HCT116 (cell line): ENCODE measurements around the gene THEM4. TPM values are rescaled to one million over a fixed set of nuclear protein-coding genes. Genes with fewer than 3 reads are reported as not detected.

Experiments used
- ATAC-seq: fragments of 200-7000 bp; cut with Tn5 transposase; 2 replicates; pipeline ENCODE4 v1.9.1; 2020; ENCODE audit warnings: mild to moderate bottlenecking, moderate library complexity
- BruUV-seq: library from RNA; stranded (reverse); fragments of 400-500 nt; replicated peaks from 2 replicates; lab custom pipeline; 2021; lab: Mats Ljungman, UMichigan
- CTCF ChIA-PET: fragments of 300-600 bp; sonication (Branson Sonifier 250); formaldehyde crosslinking; loops from one replicate; lab custom pipeline; 2021; ENCODE audit warnings: antibody characterized with exemption; lab: Charles Lee
- POLR2A ChIA-PET: fragments of 300-600, 350-600 bp; sonication (Branson Sonifier 250); formaldehyde crosslinking; loops from one replicate; lab custom pipeline; 2021; ENCODE audit warnings: antibody characterized with exemption; lab: Charles Lee
- RAD21 ChIA-PET, 2 experiments: fragments of 300-600 bp; sonication (Branson Sonifier 250); formaldehyde crosslinking; loops; one replicate each; lab custom pipeline; 2023; ENCODE audit warnings: low total read pairs in 2 of 2; ENCODE audit not compliant: uncharacterized antibody in 2 of 2, unreplicated experiment in 2 of 2, low non-redundant PET in 1 of 2; lab: Charles Lee
- DNase-seq: peaks from one replicate; pipeline ENCODE4 v3.0.0-alpha.2; 2010; ENCODE audit warnings: low read depth, low spot score
- H2AFZ ChIP-seq: fragments of 200-600 bp; shearing (Covaris generic), sonication (generic); 2 replicates; pipeline ENCODE4 v1.6.1; 2017; ENCODE audit warnings: low read depth, mixed run types, mixed read lengths, antibody characterized with exemption, low read length; ENCODE audit not compliant: poor library complexity, severe bottlenecking
- H3K27ac ChIP-seq: 2 replicates; pipeline ENCODE4 v1.5.1; 2012; ENCODE audit warnings: low read depth, low read length
- H3K27me3 ChIP-seq: fragments of 200-600 bp; sonication (generic); 2 replicates; pipeline ENCODE4 v1.6.1; 2016; ENCODE audit warnings: mixed run types, low read length, mixed read lengths; ENCODE audit not compliant: insufficient read depth
- H3K36me3 ChIP-seq, 2 experiments: fragments of 200-500 bp in 1 of 2; fragments of 200-600 bp in 1 of 2; sonication (Bioruptor generic) in 1 of 2; sonication (generic) in 1 of 2; 2 replicates each; pipeline versions ENCODE4 v1.5.1 to v1.6.1; 2014 to 2016; ENCODE audit warnings: low read length in 2 of 2, inconsistent platforms in 1 of 2, mixed read lengths in 1 of 2, mixed run types in 1 of 2; ENCODE audit not compliant: insufficient read depth in 2 of 2, control insufficient read depth in 1 of 2
- H3K4me1 ChIP-seq, 2 experiments: fragments of 200-600 bp in 1 of 2; sonication (generic) in 1 of 2; 2 replicates each; pipeline versions ENCODE4 v1.5.1 to v1.6.1; 2012 to 2017; ENCODE audit warnings: low read length in 2 of 2, inconsistent platforms in 1 of 2, mild to moderate bottlenecking in 1 of 2, mixed read lengths in 1 of 2, mixed run types in 1 of 2, moderate library complexity in 1 of 2; ENCODE audit not compliant: insufficient read depth in 2 of 2, control insufficient read depth in 1 of 2
- H3K4me2 ChIP-seq: fragments of 200-600 bp; sonication (generic); 2 replicates; pipeline ENCODE4 v1.6.1; 2017; ENCODE audit warnings: mixed run types, low read length, mixed read lengths
- H3K4me3 ChIP-seq, 2 experiments: fragments of 200-600 bp in 1 of 2; sonication (generic) in 1 of 2; replicated peaks in 1 of 2; 2 replicates each; pipeline ENCODE4 v1.5.1; 2011 to 2016; ENCODE audit warnings: low read length in 2 of 2, control low read depth in 1 of 2, low read depth in 1 of 2, mild to moderate bottlenecking in 1 of 2, mixed read lengths in 1 of 2, mixed run types in 1 of 2
- H3K79me2 ChIP-seq: fragments of 200-600 bp; sonication (generic); 2 replicates; pipeline ENCODE4 v1.6.1; 2017; ENCODE audit warnings: mild to moderate bottlenecking, mixed run types, low read length, moderate library complexity, mixed read lengths; ENCODE audit not compliant: insufficient read depth
- H3K9ac ChIP-seq: fragments of 200-600 bp; sonication (generic); 2 replicates; pipeline ENCODE4 v1.6.1; 2016; ENCODE audit warnings: low read length, mixed read lengths
- H3K9me2 ChIP-seq: fragments of 200-600 bp; sonication (generic), shearing (Covaris generic); 2 replicates; pipeline ENCODE4 v1.6.1; 2017; ENCODE audit warnings: mixed run types, mild to moderate bottlenecking, moderate library complexity; ENCODE audit not compliant: insufficient read depth
- H3K9me3 ChIP-seq, 2 experiments: fragments of 200-500 bp in 1 of 2; fragments of 200-600 bp in 1 of 2; sonication (Bioruptor generic) in 1 of 2; sonication (generic) in 1 of 2; 2 replicates each; pipeline ENCODE4 v1.6.1; 2014 to 2017; ENCODE audit warnings: low read length in 2 of 2, mixed read lengths in 2 of 2, inconsistent platforms in 1 of 2, low read depth in 1 of 2, mild to moderate bottlenecking in 1 of 2, mixed run types in 1 of 2, moderate library complexity in 1 of 2; ENCODE audit not compliant: control insufficient read depth in 1 of 2, insufficient read depth in 1 of 2
- H4K20me1 ChIP-seq: fragments of 200-600 bp; sonication (generic), shearing (Covaris generic); 2 replicates; pipeline ENCODE4 v1.6.1; 2017; ENCODE audit warnings: mixed run types, mild to moderate bottlenecking, moderate library complexity; ENCODE audit not compliant: insufficient read depth
- CBX3 ChIP-seq: IDR thresholded peaks from 2 replicates; pipeline ENCODE4 v1.6.1; 2012; ENCODE audit warnings: low read depth
- CEBPB ChIP-seq: IDR thresholded peaks from 2 replicates; pipeline ENCODE4 v1.6.1; 2012; ENCODE audit warnings: low read depth
- EGR1 ChIP-seq: IDR thresholded peaks from 2 replicates; pipeline ENCODE4 v1.6.1; 2012; ENCODE audit warnings: low read depth
- ELF1 ChIP-seq: IDR thresholded peaks from 2 replicates; pipeline ENCODE4 v1.6.1; 2012; ENCODE audit warnings: low read depth, borderline replicate concordance
- EZH2 ChIP-seq: fragments of 200-600 bp; sonication (generic); IDR thresholded peaks from 2 replicates; pipeline ENCODE4 v1.6.1; 2017; ENCODE audit warnings: antibody characterized with exemption, mixed run types
- EZH2phosphoT487 ChIP-seq: fragments of 200-600 bp; IDR thresholded peaks from 2 replicates; pipeline ENCODE4 v1.6.1; 2018; ENCODE audit warnings: antibody characterized with exemption, borderline replicate concordance
- FOSL1 ChIP-seq: IDR thresholded peaks from 2 replicates; pipeline ENCODE4 v1.6.1; 2012; ENCODE audit warnings: low read depth
- JUND ChIP-seq: IDR thresholded peaks from 2 replicates; pipeline ENCODE4 v1.6.1; 2012
- POLR2AphosphoS5 ChIP-seq: IDR thresholded peaks from 2 replicates; pipeline ENCODE4 v1.6.1; 2011; ENCODE audit warnings: mild to moderate bottlenecking, low read depth, low read length, moderate library complexity
- RAD21 ChIP-seq: IDR thresholded peaks from 2 replicates; pipeline ENCODE4 v1.6.1; 2012; ENCODE audit warnings: low read depth, mild to moderate bottlenecking
- SIN3A ChIP-seq: IDR thresholded peaks from 2 replicates; pipeline ENCODE4 v1.6.1; 2012; ENCODE audit warnings: low read depth
- SP1 ChIP-seq: IDR thresholded peaks from 2 replicates; pipeline ENCODE4 v1.6.1; 2012; ENCODE audit warnings: low read depth
- SRF ChIP-seq: IDR thresholded peaks from 2 replicates; pipeline ENCODE4 v1.6.1; 2012; ENCODE audit warnings: low read depth
- YY1 ChIP-seq: IDR thresholded peaks from 2 replicates; pipeline ENCODE4 v1.6.1; 2011; ENCODE audit warnings: low read length, low read depth, moderate library complexity, mild to moderate bottlenecking; ENCODE audit not compliant: insufficient replicate concordance; ENCODE audit errors: extremely low read depth
- ZFX ChIP-seq: fragments of 450-650 bp; IDR thresholded peaks from 2 replicates; pipeline ENCODE4 v1.6.1; 2017
- ZNF274 ChIP-seq: fragments of 200-500 bp; sonication (Bioruptor generic); IDR thresholded peaks from 2 replicates; pipeline ENCODE4 v1.6.1; 2014; ENCODE audit warnings: mild to moderate bottlenecking, low read depth, low read length, inconsistent platforms
- intact Hi-C: fragments of 100-400 bp; cut with micrococcal nuclease; formaldehyde crosslinking; loops from 2 replicates; pipeline ENCODE4 v1.10.0; 2022
- total RNA-seq: library from RNA; stranded (reverse); gene quantifications from one replicate; pipeline ENCODE4 v1.2.1, GENCODE V29; 2021; ENCODE audit not compliant: unreplicated experiment
- TF ChIP-seq, protein P1 (sequence below): IDR thresholded peaks from 2 replicates; pipeline ENCODE4 v1.6.1; 2011; ENCODE audit warnings: mild to moderate bottlenecking, low read length, moderate library complexity; ENCODE audit not compliant: insufficient replicate concordance; ENCODE audit errors: extremely low read depth
- TF ChIP-seq, protein P2 (sequence below): IDR thresholded peaks from 2 replicates; pipeline ENCODE4 v1.6.1; 2012
- TF ChIP-seq, protein P3 (sequence below): IDR thresholded peaks from 2 replicates; pipeline ENCODE4 v1.6.1; 2012
- TF ChIP-seq, protein P4 (sequence below), 3 experiments: fragments of 200-600 bp in 1 of 3; sonication (generic) in 1 of 3; IDR thresholded peaks in 2 of 3; conservative IDR thresholded peaks in 1 of 3; 2 replicates each; pipeline ENCODE4 v1.5.1; 2012 to 2017; ENCODE audit warnings: low read depth in 2 of 3, low read length in 2 of 3, antibody characterized with exemption in 1 of 3, borderline replicate concordance in 1 of 3, control low read depth in 1 of 3, mild to moderate bottlenecking in 1 of 3, mixed read lengths in 1 of 3, mixed run types in 1 of 3, moderate library complexity in 1 of 3; ENCODE audit not compliant: insufficient read depth in 1 of 3

THEM4 gene
- total RNA-seq, 1 experiment from 2014 or later, result 17.0 TPM

DNA sequence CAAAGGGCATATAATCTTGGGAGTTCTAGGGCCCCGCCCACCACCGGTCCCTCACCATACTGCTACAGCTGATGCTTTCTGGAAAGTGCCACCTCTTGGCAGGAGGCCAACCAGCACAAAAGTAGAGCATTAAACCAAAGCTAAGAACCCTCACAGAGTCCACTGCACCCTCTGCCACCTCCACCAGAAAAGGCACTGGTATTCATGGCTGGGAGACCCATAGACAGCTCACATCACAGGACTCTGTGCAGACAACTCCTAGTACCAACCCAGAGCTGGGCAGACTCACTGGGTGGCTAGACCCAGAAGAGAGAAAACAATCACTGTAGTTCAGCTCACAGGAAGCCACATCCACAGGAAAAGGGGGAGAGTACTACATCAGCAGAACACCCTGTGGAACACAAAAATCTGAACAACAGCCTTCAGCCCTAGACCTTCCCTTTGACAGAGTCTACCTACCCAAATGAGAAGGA, 10.8 kb downstream of the THEM4 start:
- H3K79me2 ChIP-seq, result peaks cover 39% of the 10 kb centered on the region
- H3K27me3 ChIP-seq, result no peaks in the 10 kb centered on the region
- no peak overlapping the region for H3K27ac ChIP-seq
- intact Hi-C loops, result no loop called here
- BruUV-seq, result no TSS peak
- H3K9me3 ChIP-seq, result peaks cover 0 to 5% of the 10 kb centered on the region in 2 experiments; a peak in 1 of 4 replicates
- ChIA-PET CTCF (interaction anchor here (1.4 to 1.7 kb wide), 2 partner anchors 10 to 103 kb away, joined by 5 to 10 read pairs; no protein-coding TSS in a partner anchor), RAD21 (no interaction called here), POLR2A (interaction anchor here (1.0 kb wide), 1 partner anchor 10 kb away, joined by 3 read pairs; the partner anchor contains the start of gene THEM4)
- peak overlapping the region; percentile 33; the same call in 1 of the 2 replicates for H3K4me2 ChIP-seq
- H3K4me1 ChIP-seq, result peaks cover 3 to 13% of the 10 kb centered on the region in 2 experiments; a peak in 3 of 4 replicates
- no peak overlapping the region for H3K9ac ChIP-seq
- peaks cover 0 to 6% of the 10 kb centered on the region in 2 experiments; a peak in 1 of 4 replicates for H3K36me3 ChIP-seq
- H3K9me2 ChIP-seq, result no peaks in the 10 kb centered on the region
- no peak overlapping the region for H2AFZ ChIP-seq
- no peaks in the 10 kb centered on the region for H4K20me1 ChIP-seq
- DNase-seq, result no peak
- TF ChIP-seq, protein P1, sequence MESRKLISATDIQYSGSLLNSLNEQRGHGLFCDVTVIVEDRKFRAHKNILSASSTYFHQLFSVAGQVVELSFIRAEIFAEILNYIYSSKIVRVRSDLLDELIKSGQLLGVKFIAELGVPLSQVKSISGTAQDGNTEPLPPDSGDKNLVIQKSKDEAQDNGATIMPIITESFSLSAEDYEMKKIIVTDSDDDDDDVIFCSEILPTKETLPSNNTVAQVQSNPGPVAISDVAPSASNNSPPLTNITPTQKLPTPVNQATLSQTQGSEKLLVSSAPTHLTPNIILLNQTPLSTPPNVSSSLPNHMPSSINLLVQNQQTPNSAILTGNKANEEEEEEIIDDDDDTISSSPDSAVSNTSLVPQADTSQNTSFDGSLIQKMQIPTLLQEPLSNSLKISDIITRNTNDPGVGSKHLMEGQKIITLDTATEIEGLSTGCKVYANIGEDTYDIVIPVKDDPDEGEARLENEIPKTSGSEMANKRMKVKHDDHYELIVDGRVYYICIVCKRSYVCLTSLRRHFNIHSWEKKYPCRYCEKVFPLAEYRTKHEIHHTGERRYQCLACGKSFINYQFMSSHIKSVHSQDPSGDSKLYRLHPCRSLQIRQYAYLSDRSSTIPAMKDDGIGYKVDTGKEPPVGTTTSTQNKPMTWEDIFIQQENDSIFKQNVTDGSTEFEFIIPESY, result no peak
- TF ChIP-seq CBX3 (no peak), ELF1 (no peak), YY1 (no peak), SIN3A (no peak), POLR2AphosphoS5 (no peak), ZNF274 (no peak), JUND (no peak), CEBPB (no peak), ZFX (no peak), RAD21 (no peak), SP1 (no peak), EGR1 (no peak), EZH2 (no peak), FOSL1 (no peak), EZH2phosphoT487 (no peak), SRF (no peak)
- TF ChIP-seq, protein P2, sequence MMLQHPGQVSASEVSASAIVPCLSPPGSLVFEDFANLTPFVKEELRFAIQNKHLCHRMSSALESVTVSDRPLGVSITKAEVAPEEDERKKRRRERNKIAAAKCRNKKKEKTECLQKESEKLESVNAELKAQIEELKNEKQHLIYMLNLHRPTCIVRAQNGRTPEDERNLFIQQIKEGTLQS, result no peak
- TF ChIP-seq, protein P3, sequence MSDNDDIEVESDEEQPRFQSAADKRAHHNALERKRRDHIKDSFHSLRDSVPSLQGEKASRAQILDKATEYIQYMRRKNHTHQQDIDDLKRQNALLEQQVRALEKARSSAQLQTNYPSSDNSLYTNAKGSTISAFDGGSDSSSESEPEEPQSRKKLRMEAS, result no peak
- TF ChIP-seq, protein P4, sequence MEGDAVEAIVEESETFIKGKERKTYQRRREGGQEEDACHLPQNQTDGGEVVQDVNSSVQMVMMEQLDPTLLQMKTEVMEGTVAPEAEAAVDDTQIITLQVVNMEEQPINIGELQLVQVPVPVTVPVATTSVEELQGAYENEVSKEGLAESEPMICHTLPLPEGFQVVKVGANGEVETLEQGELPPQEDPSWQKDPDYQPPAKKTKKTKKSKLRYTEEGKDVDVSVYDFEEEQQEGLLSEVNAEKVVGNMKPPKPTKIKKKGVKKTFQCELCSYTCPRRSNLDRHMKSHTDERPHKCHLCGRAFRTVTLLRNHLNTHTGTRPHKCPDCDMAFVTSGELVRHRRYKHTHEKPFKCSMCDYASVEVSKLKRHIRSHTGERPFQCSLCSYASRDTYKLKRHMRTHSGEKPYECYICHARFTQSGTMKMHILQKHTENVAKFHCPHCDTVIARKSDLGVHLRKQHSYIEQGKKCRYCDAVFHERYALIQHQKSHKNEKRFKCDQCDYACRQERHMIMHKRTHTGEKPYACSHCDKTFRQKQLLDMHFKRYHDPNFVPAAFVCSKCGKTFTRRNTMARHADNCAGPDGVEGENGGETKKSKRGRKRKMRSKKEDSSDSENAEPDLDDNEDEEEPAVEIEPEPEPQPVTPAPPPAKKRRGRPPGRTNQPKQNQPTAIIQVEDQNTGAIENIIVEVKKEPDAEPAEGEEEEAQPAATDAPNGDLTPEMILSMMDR (IDR thresholded peaks at IDR 0.05 in 2 of 3, conservative IDR thresholded peaks at IDR 0.05 in 1 of 3; ENCODE audit: borderline replicate concordance in 1 of 3, insufficient read depth in 1 of 3, low read depth in 2 of 3, low read length in 2 of 3), result no peak
- TF ChIP-seq, all 23 proteins: peak for 0
- ATAC-seq, result no peak
- no peak overlapping the region for H3K4me3 ChIP-seq
